K562 (cell line): ENCODE results near the gene MAP4K1. TPM values are rescaled to one million over a fixed set of nuclear protein-coding genes. Genes with fewer than 3 reads are reported as not detected.

Experiments
- ATAC-seq: fragments of 200-7000 bp; cut with Tn5 transposase; 3 replicates; pipeline ENCODE4 v1.9.1; 2020; ENCODE audit warnings: moderate library complexity
- BruUV-seq: library from RNA; stranded (reverse); fragments of 400-500 nt; replicated peaks from 2 replicates; lab custom pipeline; 2021; lab: Mats Ljungman, UMichigan
- CTCF ChIA-PET: fragments of 300-600 bp; formaldehyde crosslinking; extraction: SDS; loops from one replicate; lab custom pipeline; 2021; ENCODE audit warnings: low intra/inter-chr PET ratio; lab: Yijun Ruan, JAX
- POLR2A ChIA-PET: fragments of 300-600, 350-650 bp; sonication (Branson Sonifier 250); formaldehyde crosslinking; extraction: SDS; loops from one replicate; lab custom pipeline; 2021; ENCODE audit warnings: antibody characterized with exemption, inconsistent platforms; lab: Yijun Ruan, JAX
- DNase-seq, 4 experiments: peaks; one replicate each; pipeline versions ENCODE4 v3.0.0 to v3.0.0-alpha.2; 2011 to 2018; ENCODE audit warnings: low spot score in 3 of 4, mixed read lengths in 3 of 4; ENCODE audit errors: extremely low read depth in 1 of 4
- FAIRE-seq: peaks from 2 replicates; lab custom pipeline; 2011; peaks lifted over from hg19 to GRCh38; lab: Jason Lieb, UNC
- H2AFZ ChIP-seq: 2 replicates; pipeline ENCODE4 v1.6.0; 2011; ENCODE audit warnings: low read depth, low read length, control low read depth, inconsistent platforms
- H3K27ac ChIP-seq: fragments of 200-600 bp; 3 replicates; pipeline ENCODE4 v1.8.0; 2011; ENCODE audit warnings: low read depth, mild to moderate bottlenecking, control low read depth, inconsistent platforms, low read length, moderate library complexity, mixed read lengths; ENCODE audit errors: extremely low read depth
- H3K27me3 ChIP-seq, 2 experiments: fragments of 300-600 bp in 1 of 2; 2 replicates in 1 of 2; 3 replicates in 1 of 2; pipeline versions ENCODE4 v1.6.0 to v1.8.0; 2011; ENCODE audit warnings: inconsistent platforms in 2 of 2, low read length in 2 of 2, mild to moderate bottlenecking in 1 of 2, mixed read lengths in 1 of 2, moderate library complexity in 1 of 2; ENCODE audit not compliant: control insufficient read depth in 2 of 2, insufficient read depth in 2 of 2
- H3K36me3 ChIP-seq: fragments of 300-600 bp; 3 replicates; pipeline ENCODE4 v1.8.0; 2011; ENCODE audit warnings: mild to moderate bottlenecking, low read length, inconsistent platforms; ENCODE audit not compliant: control insufficient read depth, insufficient read depth
- H3K4me1 ChIP-seq, 2 experiments: fragments of 200-600 bp in 1 of 2; replicated peaks in 1 of 2; 2 replicates in 1 of 2; 3 replicates in 1 of 2; pipeline versions ENCODE4 v1.5.1 to v1.8.0; 2011; ENCODE audit warnings: inconsistent platforms in 2 of 2, low read length in 2 of 2, mild to moderate bottlenecking in 1 of 2, mixed read lengths in 1 of 2, moderate library complexity in 1 of 2; ENCODE audit not compliant: control insufficient read depth in 2 of 2, insufficient read depth in 2 of 2
- H3K4me2 ChIP-seq: 2 replicates; pipeline ENCODE4 v1.6.1; 2011; ENCODE audit warnings: low read length, control low read depth, inconsistent platforms, mixed read lengths; ENCODE audit not compliant: insufficient read depth
- H3K4me3 ChIP-seq: fragments of 200-600 bp; sonication (generic), shearing (Covaris generic); 2 replicates; pipeline ENCODE4 v1.5.1; 2016; ENCODE audit warnings: control low read depth, inconsistent platforms
- H3K79me2 ChIP-seq: fragments of 200-600 bp; 3 replicates; pipeline ENCODE4 v1.8.0; 2011; ENCODE audit warnings: low read length, inconsistent platforms; ENCODE audit not compliant: control insufficient read depth, insufficient read depth
- H3K9ac ChIP-seq, 2 experiments: 2 replicates each; pipeline versions ENCODE4 v1.6.0 to v1.6.1; 2011; ENCODE audit warnings: low read depth in 2 of 2, low read length in 2 of 2, control low read depth in 1 of 2, inconsistent platforms in 1 of 2, mild to moderate bottlenecking in 1 of 2, mixed read lengths in 1 of 2; ENCODE audit not compliant: insufficient read depth in 1 of 2
- H3K9me1 ChIP-seq: one replicate; pipeline ENCODE4 v1.6.0; 2011; ENCODE audit warnings: inconsistent platforms, mild to moderate bottlenecking, low read length, moderate library complexity; ENCODE audit not compliant: control insufficient read depth, insufficient read depth
- H3K9me3 ChIP-seq: replicated peaks from 2 replicates; pipeline ENCODE4 v1.5.1; 2011; ENCODE audit warnings: low read depth, low read length, inconsistent platforms; ENCODE audit not compliant: control insufficient read depth, insufficient read depth
- H4K20me1 ChIP-seq: replicated peaks from 2 replicates; pipeline ENCODE4 v1.6.1; 2011; ENCODE audit warnings: low read length, inconsistent platforms, mixed read lengths; ENCODE audit not compliant: control insufficient read depth, insufficient read depth
- MED1 ChIP-seq: sonication (generic); formaldehyde crosslinking; IDR thresholded peaks from 2 replicates; pipeline ENCODE4 v1.8.1; 2023; ENCODE audit warnings: missing genetic modification reagents, borderline replicate concordance
- ZBTB33 ChIP-seq: sonication (generic); formaldehyde crosslinking; IDR thresholded peaks from 2 replicates; pipeline ENCODE4 v1.8.1; 2023; ENCODE audit warnings: mild to moderate bottlenecking, missing genetic modification reagents
- WGBS: fragments of 100-300 bp; shearing (Covaris generic); methylation state at CpG from one replicate; pipeline ENCODE4 v1.1.6; 2016; ENCODE audit warnings: low coverage, mixed read lengths; ENCODE audit not compliant: insufficient coverage; ENCODE audit errors: missing lambda C conversion rate; 5-methylcytosine and 5-hydroxymethylcytosine counted together
- in situ Hi-C: fragments of 300-500 bp; cut with MboI; formaldehyde crosslinking; loops from 4 replicates; pipeline ENCODE4 v1.15.0; 2018; ENCODE audit warnings: inconsistent platforms, mixed read lengths
- intact Hi-C: fragments of 100-400 bp; cut with micrococcal nuclease; formaldehyde crosslinking; loops from 2 replicates; pipeline ENCODE4 v1.14.2; 2022
- polyA plus RNA-seq, 8 experiments: library from polyadenylated mRNA; depleted of rRNA in 4 of 8; stranded (reverse) in 5 of 8; unstranded in 3 of 8; fragments of >200 nt; fragmentation: Nextera tagmentation in 2 of 8; fragmentation: Illumina TruSeq in 1 of 8; extraction: Ambion mirVana in 2 of 8; extraction: Trizol in 1 of 8; gene quantifications; 2 replicates each; pipeline versions ENCODE4 v1.2.1 to v1.2.3, GENCODE V29; 2011 to 2014; ENCODE audit warnings: inconsistent platforms in 1 of 8, missing spikeins in 1 of 8
- total RNA-seq, 7 experiments: library from RNA; depleted of rRNA in 6 of 7; stranded (reverse); fragments of >200 nt in 6 of 7; fragmentation: Illumina TruSeq in 2 of 7; extraction: Trizol in 2 of 7; gene quantifications; 2 replicates each; pipeline versions ENCODE4 v1.2.1 to v1.2.3, GENCODE V29; 2011 to 2021; ENCODE audit warnings: low replicate concordance in 1 of 7

Gene MAP4K1
- total and polyA plus RNA-seq, 9 of the 15 experiments (the other 6 are each of a cell fraction or from before 2014, with no cell fraction given) = 0.14 to 3.2 (median 0.73) TPM; not detected in 1

- ChIA-PET CTCF (no interaction called here), POLR2A (no interaction called here)
- Histone ChIP-seq H3K9me1 (no peaks in the 10 kb centered on the region), H3K9me3 (no peaks in the 10 kb centered on the region), H2AFZ (no peak overlapping the region), H3K27me3 (no peaks in the 10 kb centered on the region), H3K9ac (no peak overlapping the region), H3K4me2 (no peak overlapping the region), H3K4me1 (peaks cover 14 to 17% of the 10 kb centered on the region in 2 experiments; a peak in 4 of 5 replicates), H4K20me1 (no peaks in the 10 kb centered on the region), H3K36me3 (no peaks in the 10 kb centered on the region), H3K4me3 (no peak overlapping the region), H3K79me2 (no peaks in the 10 kb centered on the region), H3K27ac (no peak overlapping the region)
- TF ChIP-seq MED1 (no peak), ZBTB33 (CRISPR knock-in tag) (peak; percentile 68)
- 79% methylated on average over 30 of the region's 42 CpGs for WGBS
- in situ Hi-C loops (no loop called here), intact Hi-C loops (no loop called here)
- no peak for FAIRE-seq
- ATAC-seq = no peak
- DNase-seq = no peak
- no TSS peak for BruUV-seq
Observed at GRCh38 chr19:38561053-38561606, 56.6 kb downstream of the MAP4K1 start.
